Measurements from ENCODE around the gene CENPS.

DNA sequence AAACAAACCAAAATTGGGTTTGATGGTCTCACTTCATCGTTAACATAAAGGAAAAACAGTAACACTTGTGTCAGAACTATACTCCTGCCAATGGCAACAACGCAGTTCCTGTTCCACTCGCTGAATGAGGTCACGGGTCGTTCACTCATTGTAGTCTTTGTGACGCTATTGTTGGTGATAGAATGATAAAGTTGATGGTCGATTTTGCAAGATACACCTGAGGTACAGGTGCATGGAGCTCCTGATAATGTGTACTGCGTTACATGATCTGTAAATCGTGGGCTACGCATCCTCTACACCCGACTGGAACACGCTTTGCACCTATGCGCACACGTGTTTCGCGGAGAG lies 391 bp upstream of the CENPS start:
- TF ChIP-seq, protein P1, sequence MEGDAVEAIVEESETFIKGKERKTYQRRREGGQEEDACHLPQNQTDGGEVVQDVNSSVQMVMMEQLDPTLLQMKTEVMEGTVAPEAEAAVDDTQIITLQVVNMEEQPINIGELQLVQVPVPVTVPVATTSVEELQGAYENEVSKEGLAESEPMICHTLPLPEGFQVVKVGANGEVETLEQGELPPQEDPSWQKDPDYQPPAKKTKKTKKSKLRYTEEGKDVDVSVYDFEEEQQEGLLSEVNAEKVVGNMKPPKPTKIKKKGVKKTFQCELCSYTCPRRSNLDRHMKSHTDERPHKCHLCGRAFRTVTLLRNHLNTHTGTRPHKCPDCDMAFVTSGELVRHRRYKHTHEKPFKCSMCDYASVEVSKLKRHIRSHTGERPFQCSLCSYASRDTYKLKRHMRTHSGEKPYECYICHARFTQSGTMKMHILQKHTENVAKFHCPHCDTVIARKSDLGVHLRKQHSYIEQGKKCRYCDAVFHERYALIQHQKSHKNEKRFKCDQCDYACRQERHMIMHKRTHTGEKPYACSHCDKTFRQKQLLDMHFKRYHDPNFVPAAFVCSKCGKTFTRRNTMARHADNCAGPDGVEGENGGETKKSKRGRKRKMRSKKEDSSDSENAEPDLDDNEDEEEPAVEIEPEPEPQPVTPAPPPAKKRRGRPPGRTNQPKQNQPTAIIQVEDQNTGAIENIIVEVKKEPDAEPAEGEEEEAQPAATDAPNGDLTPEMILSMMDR (IDR thresholded peaks at IDR 0.05; ENCODE audit: poor library complexity), result no peak
- no peak for TF ChIP-seq EZH2 (IDR thresholded peaks at IDR 0.05; ENCODE audit: borderline replicate concordance)

All from hepatocyte (in vitro differentiated cells).